Ectodermal cell (in vitro differentiated cells): Measurements from ENCODE around the gene CYP39A1.

Experiments used
- H3K27ac ChIP-seq: 2 replicates; pipeline ENCODE4 v1.7.0; 2013; ENCODE audit warnings: mild to moderate bottlenecking, low read depth, low read length; ENCODE audit not compliant: insufficient read depth, poor library complexity, severe bottlenecking
- H3K27me3 ChIP-seq: 2 replicates; pipeline ENCODE4 v1.7.0; 2013; ENCODE audit warnings: mild to moderate bottlenecking, low read length; ENCODE audit not compliant: insufficient read depth, control insufficient read depth, poor library complexity, severe bottlenecking
- H3K36me3 ChIP-seq: one replicate; pipeline ENCODE4 v1.7.0; 2013; ENCODE audit warnings: low read length; ENCODE audit not compliant: control insufficient read depth, insufficient read depth
- H3K4me1 ChIP-seq: one replicate; pipeline ENCODE4 v1.7.0; 2013; ENCODE audit warnings: low read length; ENCODE audit not compliant: control insufficient read depth, insufficient read depth
- H3K4me3 ChIP-seq: 2 replicates; pipeline ENCODE4 v1.7.0; 2013; ENCODE audit warnings: low read depth, low read length, control low read depth; ENCODE audit not compliant: insufficient read depth
- H3K9me3 ChIP-seq: 2 replicates; pipeline ENCODE4 v1.7.0; 2013; ENCODE audit warnings: mild to moderate bottlenecking, low read length, moderate library complexity; ENCODE audit not compliant: control insufficient read depth
- WGBS, 2 experiments: methylation state at CpG; one replicate each; pipeline ENCODE4 v1.1.7; 2013; ENCODE audit warnings: missing lambda C conversion rate in 2 of 2; 5-methylcytosine and 5-hydroxymethylcytosine counted together

CYP39A1 gene

GRCh38 chr6:46629691-46630090 is 22.9 kb downstream of the CYP39A1 start:
- Histone ChIP-seq H3K9me3 (no peaks in the 10 kb centered on the region), H3K27ac (no peak overlapping the region), H3K4me1 (no peaks in the 10 kb centered on the region), H3K4me3 (no peak overlapping the region), H3K27me3 (no peaks in the 10 kb centered on the region), H3K36me3 (no peaks in the 10 kb centered on the region)
- 88 to 91% methylated on average over 7 of the region's 7 CpGs for WGBS, 2 experiments

- no peaks in the 10 kb centered on the region for H3K36me3 ChIP-seq
- H3K4me3 ChIP-seq = no peak overlapping the region
- H3K4me1 ChIP-seq = no peaks in the 10 kb centered on the region
- no peak overlapping the region for H3K27ac ChIP-seq
- H3K9me3 ChIP-seq = no peaks in the 10 kb centered on the region
- H3K27me3 ChIP-seq = no peaks in the 10 kb centered on the region
- whole genome bisulfite sequencing, 2 experiments = 98 to 100% methylated on average over 3 of the region's 3 CpGs
Observed at GRCh38 chr6:46628976-46629375, 23.6 kb downstream of the CYP39A1 start.

GRCh38 chr6:46628498-46628897 is 24.1 kb downstream of the CYP39A1 start:
- H3K4me3 ChIP-seq = no peak overlapping the region
- 94 to 95% methylated on average over 1 of the region's 1 CpG for WGBS, 2 experiments
- H3K27ac ChIP-seq = no peak overlapping the region
- no peaks in the 10 kb centered on the region for H3K27me3 ChIP-seq
- H3K9me3 ChIP-seq = no peaks in the 10 kb centered on the region
- no peaks in the 10 kb centered on the region for H3K36me3 ChIP-seq
- no peaks in the 10 kb centered on the region for H3K4me1 ChIP-seq

GRCh38 chr6:46626976-46627375 is 25.6 kb downstream of the CYP39A1 start:
- Histone ChIP-seq H3K36me3 (no peaks in the 10 kb centered on the region), H3K27ac (no peak overlapping the region), H3K4me3 (no peak overlapping the region), H3K9me3 (no peaks in the 10 kb centered on the region), H3K4me1 (no peaks in the 10 kb centered on the region), H3K27me3 (no peaks in the 10 kb centered on the region)
- 88 to 100% methylated on average over 1 to 4 of the region's 4 CpGs for WGBS, 2 experiments

GRCh38 chr6:46626228-46626909 is 26.2 kb downstream of the CYP39A1 start:
- no peaks in the 10 kb centered on the region for H3K36me3 ChIP-seq
- H3K4me1 ChIP-seq = no peaks in the 10 kb centered on the region
- no peak overlapping the region for H3K27ac ChIP-seq
- H3K27me3 ChIP-seq = no peaks in the 10 kb centered on the region
- no peak overlapping the region for H3K4me3 ChIP-seq
- 33 to 39% methylated on average over 1 to 2 of the region's 3 CpGs for WGBS, 2 experiments
- H3K9me3 ChIP-seq = no peaks in the 10 kb centered on the region

- no peak overlapping the region for H3K4me3 ChIP-seq
- H3K9me3 ChIP-seq = no peaks in the 10 kb centered on the region
- H3K4me1 ChIP-seq = no peaks in the 10 kb centered on the region
- WGBS, 2 experiments = 88 to 95% methylated on average over 1 of the region's 1 CpG
- H3K27ac ChIP-seq = no peak overlapping the region
- no peaks in the 10 kb centered on the region for H3K36me3 ChIP-seq
- H3K27me3 ChIP-seq = no peaks in the 10 kb centered on the region
Observed at GRCh38 chr6:46618726-46619125, 33.9 kb downstream of the CYP39A1 start.

GRCh38 chr6:46612645-46613044 is 40.0 kb downstream of the CYP39A1 start:
- Histone ChIP-seq H3K27ac (no peak overlapping the region), H3K4me3 (no peak overlapping the region), H3K4me1 (no peaks in the 10 kb centered on the region), H3K9me3 (no peaks in the 10 kb centered on the region), H3K36me3 (no peaks in the 10 kb centered on the region), H3K27me3 (no peaks in the 10 kb centered on the region)
- WGBS, 2 experiments = 92 to 93% methylated on average over 2 of the region's 2 CpGs

- Histone ChIP-seq H3K27me3 (no peaks in the 10 kb centered on the region), H3K36me3 (no peaks in the 10 kb centered on the region), H3K4me3 (no peak overlapping the region), H3K9me3 (no peaks in the 10 kb centered on the region), H3K4me1 (no peaks in the 10 kb centered on the region), H3K27ac (no peak overlapping the region)
- 80 to 89% methylated on average over 3 of the region's 3 CpGs for WGBS, 2 experiments
Observed at GRCh38 chr6:46610862-46611553, 41.6 kb downstream of the CYP39A1 start.

- WGBS, 2 experiments = 90 to 100% methylated on average over 2 of the region's 3 CpGs
- Histone ChIP-seq H3K4me1 (no peaks in the 10 kb centered on the region), H3K27me3 (no peaks in the 10 kb centered on the region), H3K27ac (no peak overlapping the region), H3K36me3 (no peaks in the 10 kb centered on the region), H3K9me3 (no peaks in the 10 kb centered on the region), H3K4me3 (no peak overlapping the region)
Observed at GRCh38 chr6:46606338-46606737, 46.3 kb downstream of the CYP39A1 start.

- Histone ChIP-seq H3K4me3 (no peak overlapping the region), H3K27ac (no peak overlapping the region), H3K27me3 (no peaks in the 10 kb centered on the region), H3K36me3 (no peaks in the 10 kb centered on the region), H3K4me1 (no peaks in the 10 kb centered on the region), H3K9me3 (no peaks in the 10 kb centered on the region)
- 91 to 97% methylated on average over 3 of the region's 3 CpGs for WGBS, 2 experiments
Observed at GRCh38 chr6:46605091-46605797, 47.4 kb downstream of the CYP39A1 start.
